GM19438 (cell line): Measurements from ENCODE around the gene SLC16A14.

Source experiments
- ATAC-seq: cut with Tn5 transposase; IDR thresholded peaks from one replicate; pipeline ENCODE4 v1.9.1; 2021; ENCODE audit warnings: low read depth; ENCODE audit not compliant: unreplicated experiment

SLC16A14 gene

DNA sequence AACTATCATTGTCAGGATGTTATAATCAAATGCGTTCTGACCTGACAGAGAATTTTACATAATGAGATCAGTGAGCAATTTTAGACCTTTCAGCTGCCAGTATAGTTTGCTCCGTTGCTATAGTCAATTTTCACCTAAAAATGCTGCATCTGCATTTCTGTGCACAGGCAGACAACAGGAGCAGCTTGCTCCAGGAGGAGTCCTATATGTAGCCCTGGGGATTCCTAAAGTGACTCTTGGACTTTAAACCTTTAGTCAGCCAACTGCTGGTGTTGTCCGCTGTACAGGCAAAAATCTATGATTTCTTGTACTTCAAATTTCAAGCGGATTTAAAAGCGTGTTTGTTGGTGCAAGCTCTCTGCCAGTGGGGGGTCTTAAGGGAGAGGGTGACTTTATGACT lies 25.7 kb downstream of the SLC16A14 start:
- no peak for ATAC-seq

DNA sequence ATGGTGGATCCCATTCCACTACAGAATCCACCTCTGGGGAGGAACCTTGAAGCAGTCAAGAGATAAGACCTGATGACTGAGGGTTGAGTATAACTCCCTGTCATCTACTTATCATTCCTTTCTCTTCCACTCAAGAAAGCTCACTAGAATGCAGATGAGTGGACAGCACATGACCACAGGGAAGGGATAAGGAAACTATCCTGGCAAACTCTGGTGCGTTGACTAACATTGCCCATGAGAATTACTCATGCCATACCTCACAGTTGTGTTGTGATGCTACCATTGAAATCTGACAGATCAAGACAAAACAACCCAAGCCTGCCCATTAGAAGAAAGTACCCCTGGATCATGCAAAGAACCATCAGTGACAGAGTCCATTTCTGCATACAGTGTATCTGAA lies 26.5 kb downstream of the SLC16A14 start:
- no peak for ATAC-seq

DNA sequence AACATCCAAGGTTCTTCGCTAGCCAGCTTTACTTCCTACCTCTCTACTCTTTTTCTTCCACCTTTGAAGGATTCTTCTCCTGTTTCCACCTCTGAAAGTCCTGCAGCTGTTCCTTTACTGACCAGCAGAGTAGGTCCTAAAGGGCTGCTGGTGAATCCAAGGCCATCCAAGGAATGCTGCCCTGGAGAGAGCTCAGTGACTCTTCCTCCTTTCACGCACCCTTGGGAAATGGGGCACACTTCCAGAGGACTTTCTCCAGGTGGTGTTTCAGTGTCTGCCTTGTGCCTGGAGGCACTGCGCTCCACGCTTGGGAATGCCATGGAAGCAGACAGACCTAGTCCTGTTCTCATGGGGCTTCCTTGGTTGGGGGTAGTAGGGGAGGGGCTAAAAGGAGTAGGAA lies 45.4 kb downstream of the SLC16A14 start:
- ATAC-seq = no peak

DNA sequence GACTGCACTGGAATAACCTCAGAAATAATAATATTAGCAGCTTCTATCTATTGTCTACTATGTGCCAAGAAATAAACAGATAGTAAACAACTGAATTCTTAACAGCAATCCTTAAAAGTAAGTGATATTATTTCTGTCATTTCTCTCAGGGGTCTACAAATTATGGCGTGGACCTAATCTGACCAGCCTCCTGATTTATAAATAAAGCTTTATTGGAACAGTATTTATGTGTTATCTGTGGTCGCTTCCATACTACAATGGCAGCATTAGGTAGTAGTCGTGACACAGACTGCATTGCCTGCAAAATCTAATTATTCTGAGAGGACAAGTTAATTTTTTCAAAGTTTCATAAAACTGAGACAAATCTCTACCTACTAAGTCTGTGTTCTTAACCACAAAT lies 49.0 kb downstream of the SLC16A14 start:
- no peak for ATAC-seq

DNA sequence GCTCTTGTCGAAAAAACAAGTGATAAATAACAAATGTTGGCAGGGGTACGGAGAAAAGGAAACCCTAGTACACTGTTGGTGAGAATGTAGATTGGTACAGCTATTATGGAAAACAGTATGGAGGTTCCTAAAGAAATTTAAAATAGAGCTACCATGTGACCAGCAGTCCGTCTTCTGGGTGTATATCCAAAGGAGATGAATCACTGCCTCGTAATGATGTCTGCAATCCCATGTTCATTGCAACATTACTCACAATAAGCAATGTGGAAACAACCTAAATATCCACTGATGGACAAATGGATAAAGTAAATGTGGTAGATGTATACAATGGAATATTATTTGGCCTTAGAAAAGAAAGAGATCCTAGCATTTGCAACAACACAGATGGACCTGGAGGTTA lies 50.6 kb downstream of the SLC16A14 start:
- no peak for ATAC-seq

DNA sequence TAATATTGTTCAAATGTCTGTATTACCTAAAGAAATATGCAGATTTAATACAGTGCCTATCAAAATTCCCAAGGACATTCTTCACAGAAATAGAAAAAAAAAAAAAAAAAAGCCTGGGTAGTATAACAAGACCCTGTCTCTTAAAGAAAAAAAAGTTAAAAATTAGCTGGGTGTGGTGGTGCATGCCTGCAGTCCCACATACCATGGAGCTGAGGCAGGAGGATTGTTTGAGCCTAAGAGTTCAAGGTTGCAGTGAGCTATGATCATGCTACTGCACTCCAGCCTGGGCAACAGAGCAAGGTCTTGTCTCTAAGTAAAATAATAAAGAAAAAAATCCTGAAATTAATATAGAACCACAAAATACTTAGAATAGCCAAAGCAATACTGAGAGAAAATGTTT lies 51.9 kb downstream of the SLC16A14 start:
- ATAC-seq = no peak

DNA sequence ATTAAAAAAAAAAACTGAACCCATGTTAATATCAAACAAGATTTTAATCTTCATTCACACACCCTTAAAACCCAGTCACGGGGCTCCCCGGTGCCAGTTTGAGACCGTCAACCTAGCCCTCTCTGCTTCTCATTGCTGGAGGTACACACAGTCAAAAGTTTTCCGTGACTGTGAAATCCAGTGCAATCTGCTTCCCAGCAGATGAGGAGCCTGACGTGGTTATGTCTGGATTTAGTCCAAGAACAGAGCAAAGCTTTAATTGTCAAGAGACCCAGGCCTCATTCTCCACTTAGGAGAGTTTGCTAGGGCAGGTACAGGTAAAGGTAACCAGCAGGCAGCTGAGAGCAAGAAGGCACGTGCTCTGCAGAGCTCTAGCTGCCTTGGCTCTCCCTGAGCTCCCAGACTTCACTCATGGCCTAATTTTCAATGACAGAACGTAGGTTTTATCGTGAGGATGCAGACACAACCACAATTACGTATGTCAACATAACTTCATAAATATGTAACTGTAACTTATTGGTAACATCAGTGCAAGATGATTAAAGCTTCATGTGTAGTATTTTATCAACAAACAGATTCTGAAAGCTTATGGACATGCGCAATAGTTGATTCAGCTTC lies 56.3 kb downstream of the SLC16A14 start:
- ATAC-seq = no peak

DNA sequence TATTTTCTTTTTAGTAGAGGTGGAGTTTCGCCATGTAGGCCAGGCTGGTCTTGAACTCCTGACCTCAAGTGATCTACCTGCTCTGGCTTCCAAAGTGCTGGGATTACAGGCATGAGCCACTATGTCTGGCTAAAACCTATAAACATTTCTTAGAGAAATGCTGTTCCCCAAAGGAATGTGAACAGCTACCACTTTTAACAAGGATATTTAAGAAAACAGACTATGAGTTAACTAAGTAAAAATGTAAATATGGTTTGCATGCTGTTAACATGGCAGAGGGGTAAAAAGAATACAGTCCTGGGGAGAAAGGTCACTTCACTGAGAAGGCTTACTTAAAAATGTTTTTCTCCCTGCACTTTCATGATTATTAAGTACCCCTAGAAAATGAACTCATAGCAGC lies 57.1 kb downstream of the SLC16A14 start:
- no peak for ATAC-seq

DNA sequence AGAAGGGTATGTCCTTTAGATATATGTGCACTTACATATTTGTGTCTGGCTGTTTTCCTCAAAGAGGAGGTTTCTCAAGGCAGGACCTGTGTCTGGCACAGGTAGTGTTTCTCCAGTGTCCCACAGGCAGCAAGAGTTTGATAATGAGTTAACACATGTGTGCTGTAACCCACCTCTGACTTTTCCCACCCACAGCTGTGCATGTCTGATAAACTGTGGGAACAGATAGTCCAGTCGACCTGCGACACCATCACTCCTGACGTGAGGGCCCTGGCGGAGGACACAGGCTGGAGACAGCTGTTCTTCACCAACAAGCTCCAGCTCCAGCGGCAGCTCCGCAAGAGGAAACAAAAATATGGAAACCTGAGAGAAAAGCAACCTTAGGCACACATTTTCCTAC lies 58.2 kb downstream of the SLC16A14 start:
- no peak for ATAC-seq

DNA sequence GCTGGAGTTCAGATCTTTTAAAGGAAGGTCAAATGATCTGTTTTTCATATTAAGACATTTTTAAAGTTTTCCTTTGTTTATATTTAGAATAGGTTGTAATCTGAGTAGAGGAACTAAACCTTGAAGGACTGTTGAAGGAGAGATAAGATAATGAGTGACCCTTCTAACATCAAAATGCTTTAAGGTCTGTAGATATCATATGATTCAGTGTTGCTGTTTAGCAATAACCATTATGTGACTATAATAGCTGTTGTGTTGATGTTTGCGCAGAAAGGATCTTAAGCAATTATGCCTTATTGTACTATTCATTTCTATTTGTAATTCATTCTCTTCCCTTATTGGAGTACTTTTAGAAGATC lies 60.0 kb downstream of the SLC16A14 start:
- no peak for ATAC-seq

DNA sequence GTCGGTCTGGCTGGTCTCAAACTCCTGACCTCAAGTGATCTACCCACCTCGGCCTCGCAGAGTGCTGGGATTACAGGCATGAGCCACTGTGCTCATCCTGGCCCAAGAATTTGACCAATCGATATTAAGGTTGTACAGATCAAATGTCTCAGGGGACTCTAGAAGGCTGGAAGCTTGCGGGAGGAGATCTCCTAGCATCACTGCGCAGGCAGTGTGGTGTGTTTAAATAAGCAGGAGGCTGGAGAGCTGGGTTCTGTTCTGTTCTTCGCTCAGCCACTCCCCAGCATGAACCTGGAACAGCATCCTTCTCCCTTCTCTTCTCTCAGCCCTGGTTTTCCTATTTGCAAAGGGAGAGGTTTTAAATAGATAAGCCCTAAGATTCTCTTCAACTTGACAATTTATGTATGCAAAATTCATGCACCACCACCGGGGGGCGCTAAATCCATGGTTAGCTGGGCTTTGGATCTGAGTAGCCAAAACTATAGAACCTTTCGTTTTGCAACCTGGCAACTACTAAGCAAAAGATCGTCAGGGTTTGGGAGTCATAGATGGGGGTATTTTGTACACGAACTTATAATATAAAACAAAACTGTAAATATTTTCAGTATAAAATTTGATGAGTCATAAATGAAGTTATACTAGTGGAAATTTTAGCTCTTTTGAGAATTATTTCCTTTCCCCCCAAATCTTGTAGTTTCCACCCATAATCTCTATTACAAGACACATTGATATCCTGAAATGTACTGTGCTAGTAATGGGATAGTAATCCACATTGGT lies 60.6 kb downstream of the SLC16A14 start:
- no peak for ATAC-seq

DNA sequence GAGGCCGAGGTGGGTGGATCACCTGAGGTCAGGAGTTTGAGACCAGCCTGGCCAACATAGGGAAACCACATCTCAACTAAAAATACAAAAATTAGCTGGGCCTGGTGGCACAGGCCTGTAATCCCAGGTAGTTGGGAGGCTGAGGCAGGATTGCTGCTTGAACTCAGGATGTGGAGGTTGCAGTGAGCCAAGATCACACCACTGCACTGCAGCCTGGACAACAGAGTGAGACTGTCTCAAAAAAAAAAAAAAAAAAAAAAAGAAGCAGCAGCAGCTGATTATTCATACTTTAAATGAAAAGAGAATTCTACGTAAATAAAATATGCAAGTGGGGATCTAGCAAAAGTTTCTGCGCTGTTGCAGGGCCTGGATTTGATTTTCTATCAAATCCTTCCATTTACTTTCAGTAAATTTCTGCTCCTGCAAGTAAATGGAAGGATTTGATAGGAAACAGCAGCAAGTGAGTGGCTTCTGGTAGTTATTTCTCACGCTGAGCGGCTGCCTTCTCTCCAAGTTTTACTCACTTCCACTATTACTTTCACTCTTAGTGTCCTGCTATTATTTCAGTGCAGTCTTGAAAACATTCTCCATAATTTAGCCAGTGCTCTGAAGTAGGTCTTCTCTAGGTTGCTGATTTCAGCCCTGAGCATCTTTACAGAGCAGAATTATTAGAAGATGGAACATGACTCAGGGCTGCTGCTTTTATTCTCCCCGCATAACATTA lies 68.4 kb downstream of the SLC16A14 start:
- ATAC-seq = peak; percentile 83

DNA sequence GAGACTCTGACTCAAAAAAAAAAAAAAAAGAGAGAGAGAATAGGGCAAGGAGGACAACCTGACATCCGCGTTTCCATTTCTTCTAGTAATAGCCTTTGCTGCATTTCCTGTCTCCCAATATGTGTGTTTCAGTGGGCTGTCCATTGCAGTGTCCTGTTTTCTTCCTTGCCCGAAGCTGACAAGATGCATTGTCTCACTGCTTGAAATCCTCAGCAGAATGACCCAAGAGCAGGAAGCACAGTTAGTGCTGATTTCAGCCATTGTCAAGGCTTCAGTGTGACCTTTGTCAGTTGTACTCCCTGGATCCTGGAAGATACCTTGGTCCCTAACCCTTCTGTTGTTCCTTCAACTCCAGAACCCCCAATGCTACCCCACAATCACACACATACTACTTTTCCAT lies 71.2 kb downstream of the SLC16A14 start:
- ATAC-seq = no peak

DNA sequence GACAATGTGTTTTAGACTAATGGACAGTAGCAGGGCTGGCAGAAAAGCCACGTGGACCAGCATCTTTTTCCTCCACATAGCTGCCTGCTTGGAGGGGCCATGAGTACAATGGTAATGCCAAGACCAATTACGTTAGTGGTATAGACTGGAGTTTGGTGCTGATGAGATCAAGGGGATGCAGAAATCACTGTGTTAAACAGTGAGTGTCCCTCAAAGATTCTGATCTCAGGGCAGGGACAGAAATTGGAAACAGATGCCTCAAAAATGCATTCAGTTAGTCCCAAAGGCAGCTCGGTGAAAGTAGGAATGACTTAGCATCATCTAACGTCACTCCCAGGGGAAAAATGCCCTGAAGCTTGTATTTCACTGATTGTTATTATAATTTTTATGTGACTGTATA lies 72.4 kb downstream of the SLC16A14 start:
- no peak for ATAC-seq

DNA sequence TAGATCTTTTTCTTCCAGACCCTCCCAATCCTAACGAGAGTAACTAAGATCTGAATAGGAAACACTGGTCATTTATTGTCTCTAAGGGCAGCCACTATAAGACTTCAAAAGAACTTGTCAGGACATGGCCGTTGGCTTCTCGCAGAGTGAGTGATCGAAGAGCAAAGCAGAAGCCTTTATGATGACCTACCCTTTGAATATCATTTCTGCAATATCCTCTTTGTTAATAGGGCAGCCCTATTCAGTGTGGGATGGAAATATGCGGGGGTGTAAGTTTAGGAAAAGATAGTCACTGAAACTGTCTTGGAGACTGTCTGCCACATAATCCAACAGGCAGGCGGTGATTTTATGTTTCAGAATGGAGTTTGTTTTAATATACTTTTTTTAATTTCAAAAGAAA lies 75.5 kb downstream of the SLC16A14 start:
- no peak for ATAC-seq
